ENCODE data around the gene PECR. TPM values are rescaled to one million over a fixed set of nuclear protein-coding genes. Genes with fewer than 3 reads are reported as not detected.

PECR gene
- total RNA-seq, 1 experiment from 2014 or later = 15.3 TPM

- H3K4me1 Mint-ChIP-seq = peaks cover 3 to 11% of the 10 kb centered on the region in 2 experiments
- Histone ChIP-seq H3K4me2 (ENCODE audit: insufficient read depth, insufficient read length, low read length) (no peak overlapping the region), H3K23me2 (ENCODE audit: insufficient read length, low read depth, low read length, poor library complexity, severe bottlenecking) (no peaks in the 10 kb centered on the region), H3K9me3 (ENCODE audit: control insufficient read depth, low read depth, low read length) (no peaks in the 10 kb centered on the region), H3K56ac (ENCODE audit: insufficient read length, low read depth, low read length) (no peak overlapping the region), H2AFZ (ENCODE audit: low read length) (no peak overlapping the region), H3K23ac (ENCODE audit: insufficient read length, low read depth, low read length) (no peak overlapping the region), H3K9ac (ENCODE audit: extremely low read depth, insufficient read length, low read length) (no peak overlapping the region), H3K79me2 (ENCODE audit: insufficient read depth, low read length) (no peaks in the 10 kb centered on the region), H3K4me1 (ENCODE audit: insufficient read depth, low read length) (no peaks in the 10 kb centered on the region), H2BK120ac (ENCODE audit: low read depth, low read length, poor library complexity, severe bottlenecking) (no peak overlapping the region), H3K18ac (ENCODE audit: insufficient read length, low read depth, low read length) (no peak overlapping the region), H3K14ac (ENCODE audit: insufficient read depth, low read length) (no peak overlapping the region), H4K91ac (ENCODE audit: insufficient read length, low read depth, low read length) (no peak overlapping the region), H4K8ac (replicated peaks; ENCODE audit: insufficient read length, low read depth, low read length) (no peak overlapping the region), H3T11ph (ENCODE audit: low read length) (no peak overlapping the region), H3K79me1 (ENCODE audit: insufficient read depth, low read depth, low read length, poor library complexity, severe bottlenecking) (no peaks in the 10 kb centered on the region), H4K5ac (ENCODE audit: insufficient read length, low read depth, low read length) (no peak overlapping the region), H2BK12ac (ENCODE audit: insufficient read length, low read depth, low read length) (no peak overlapping the region), H2BK15ac (ENCODE audit: low read depth, low read length) (no peak overlapping the region), H2AK5ac (ENCODE audit: insufficient read length, low read length) (no peak overlapping the region), H3K27ac (ENCODE audit: insufficient read length, low read depth, low read length) (no peak overlapping the region), H4K20me1 (ENCODE audit: control insufficient read depth, insufficient read depth, insufficient read length) (no peaks in the 10 kb centered on the region), H2BK5ac (ENCODE audit: insufficient read length, low read length) (no peak overlapping the region), H3K27me3 (ENCODE audit: insufficient read depth, low read length) (no peaks in the 10 kb centered on the region), H3K4ac (ENCODE audit: low read depth, low read length) (no peak overlapping the region), H2BK20ac (ENCODE audit: low read depth, low read length, poor library complexity, severe bottlenecking) (no peak overlapping the region)
- WGBS (ENCODE audit: extremely low coverage, insufficient read length, low lambda C conversion rate) = no CpG with 5 or more reads among the region's 5 CpGs
- H3K36me3 Mint-ChIP-seq (ENCODE audit: insufficient read depth in 1 of 3, low read depth in 3 of 3) = peaks cover 0 to 19% (median 11%) of the 10 kb centered on the region in 3 experiments; a peak in 4 of 7 replicates
- H3K27me3 Mint-ChIP-seq (ENCODE audit: low read depth) = no peaks in the 10 kb centered on the region
- no peak for TF ChIP-seq CTCF (conservative IDR thresholded peaks at IDR 0.05)
- no peaks in the 10 kb centered on the region for H3K9me3 Mint-ChIP-seq
- no peak overlapping the region for H3K4me3 Mint-ChIP-seq
- no peak for DNase-seq
- H3K27ac Mint-ChIP-seq = peak overlapping the region in 1 of 3 experiments; percentile 21; a peak in 1 of 7 replicates
Measured at GRCh38 chr2:216066230-216066629, 15.4 kb downstream of the PECR start.

Data from H9 (cell line).